GM21786 (cell line): ENCODE data around the gene ANK3.
A peak's percentile ranks its signal among the peaks of the same experiment; 100 is the strongest.

Experiments used
- ATAC-seq: cut with Tn5 transposase; IDR thresholded peaks from one replicate; pipeline ENCODE4 v1.9.1; 2021; ENCODE audit not compliant: unreplicated experiment

The ANK3 gene

DNA sequence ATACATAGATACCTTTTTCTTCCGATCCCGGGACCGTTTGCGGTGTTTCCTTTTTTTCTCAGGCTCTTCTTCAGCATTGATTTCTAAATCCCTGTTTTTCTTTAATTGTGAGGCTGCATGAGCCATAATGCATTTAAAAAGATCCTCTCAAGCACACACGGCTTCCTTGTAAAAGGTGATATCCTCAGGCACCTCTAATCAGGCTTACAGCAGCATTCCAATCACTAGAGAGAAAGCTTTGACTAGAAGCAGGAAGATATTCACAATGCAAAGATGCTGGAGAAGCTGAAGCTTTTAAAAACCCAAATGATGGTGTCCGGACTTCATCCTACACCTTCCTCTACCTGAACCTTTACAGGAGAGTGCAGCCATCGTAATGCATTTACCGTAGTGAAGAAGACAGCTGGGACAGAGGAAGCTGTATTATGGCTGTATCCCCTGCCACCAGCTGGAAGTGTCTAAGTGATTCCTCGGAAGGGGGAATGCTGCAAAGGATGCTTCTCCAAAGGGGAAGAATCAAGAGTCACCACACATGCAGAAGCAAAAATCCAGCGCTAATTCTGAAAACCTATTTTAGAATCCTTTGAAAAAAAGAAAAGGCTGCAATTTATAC, at the start of gene ANK3:
ANK3 (minus strand) TSS at position 463 of the 613 bp plus-strand sequence; CDS start at position 126, 337 bp downstream.
- ATAC-seq: no peak

DNA sequence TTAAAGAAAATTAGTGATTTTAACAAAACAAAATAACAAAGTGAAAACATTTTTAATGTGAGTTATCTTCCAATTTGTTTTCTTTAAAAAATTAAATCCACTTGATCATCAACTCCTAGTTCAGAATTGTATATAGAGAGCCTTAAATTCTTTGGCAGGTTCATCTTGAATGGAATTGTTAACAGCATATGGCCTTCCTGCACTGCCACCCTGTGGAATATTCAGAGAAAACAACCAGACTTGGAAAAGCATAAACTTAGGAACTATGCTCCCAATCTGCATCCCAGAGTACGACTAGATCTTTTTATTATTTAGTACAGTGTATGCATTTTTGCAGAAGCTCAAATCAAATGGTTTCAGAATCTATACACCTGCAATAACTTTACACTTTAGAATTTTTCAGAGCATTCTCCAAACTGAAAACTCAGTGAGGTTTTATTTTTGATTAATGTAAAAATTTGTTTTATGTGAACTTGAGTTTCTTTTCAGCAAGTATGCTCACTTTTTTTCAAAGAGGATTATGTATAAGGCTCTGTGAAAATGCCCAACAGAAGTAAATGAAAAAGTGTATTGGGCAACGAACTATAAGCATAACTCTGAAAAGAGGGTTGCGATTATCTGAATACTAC, 44.9 kb upstream of the ANK3 start:
- peak; percentile 53 for ATAC-seq

DNA sequence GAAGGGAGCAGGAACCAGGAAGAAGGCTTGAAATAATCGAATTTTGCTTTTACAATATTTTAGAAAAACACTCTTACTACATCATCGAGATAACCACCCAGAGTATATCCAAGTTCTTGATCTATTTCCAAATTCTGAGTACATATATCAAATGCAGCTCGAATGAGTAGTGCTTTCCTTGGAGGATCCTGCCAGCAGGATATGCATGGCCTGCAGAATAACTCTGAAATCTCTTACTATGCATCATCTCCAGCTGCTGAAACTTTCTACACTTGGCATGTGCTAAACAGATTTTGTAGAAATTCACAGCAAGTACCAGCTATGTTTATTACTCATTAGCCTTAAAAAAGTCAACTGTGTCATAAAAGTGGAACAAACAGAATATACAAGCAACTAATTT, 44.0 kb upstream of the ANK3 start:
- ATAC-seq: no peak

DNA sequence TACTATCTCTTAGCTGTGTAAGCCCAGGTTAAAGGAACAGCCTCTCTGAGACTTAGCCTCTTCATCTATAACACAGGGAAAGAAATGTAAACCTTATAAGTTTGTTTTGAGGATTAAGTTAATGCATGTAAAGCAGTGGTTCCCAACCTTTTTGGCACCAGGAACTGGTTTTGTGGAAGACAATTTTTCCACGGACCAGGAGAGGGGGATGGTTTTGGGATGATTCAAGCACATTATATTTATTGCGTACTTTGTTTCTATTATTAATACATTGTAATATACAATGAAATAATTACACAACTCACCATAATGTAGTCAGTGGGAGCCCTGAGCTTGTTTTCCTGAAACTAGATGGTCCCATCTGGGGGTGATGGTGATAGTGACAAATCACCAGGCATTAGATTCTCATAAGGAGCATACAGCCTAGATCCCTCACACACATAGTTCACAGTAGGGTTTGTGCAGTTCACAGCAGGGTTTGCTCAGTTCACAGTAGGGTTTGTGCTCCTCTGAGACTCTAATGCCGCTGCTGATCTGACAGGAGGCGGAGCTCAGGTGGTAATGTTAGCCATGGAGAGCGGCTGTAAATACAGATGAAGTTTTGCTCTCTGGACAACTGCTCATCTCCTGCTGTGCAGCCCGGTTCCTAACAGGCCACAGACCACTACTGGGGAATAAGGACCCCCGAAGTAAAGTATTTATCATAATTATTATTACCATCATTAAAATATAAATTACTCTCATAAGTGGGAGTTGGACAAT, 41.3 kb upstream of the ANK3 start:
- ATAC-seq: no peak

DNA sequence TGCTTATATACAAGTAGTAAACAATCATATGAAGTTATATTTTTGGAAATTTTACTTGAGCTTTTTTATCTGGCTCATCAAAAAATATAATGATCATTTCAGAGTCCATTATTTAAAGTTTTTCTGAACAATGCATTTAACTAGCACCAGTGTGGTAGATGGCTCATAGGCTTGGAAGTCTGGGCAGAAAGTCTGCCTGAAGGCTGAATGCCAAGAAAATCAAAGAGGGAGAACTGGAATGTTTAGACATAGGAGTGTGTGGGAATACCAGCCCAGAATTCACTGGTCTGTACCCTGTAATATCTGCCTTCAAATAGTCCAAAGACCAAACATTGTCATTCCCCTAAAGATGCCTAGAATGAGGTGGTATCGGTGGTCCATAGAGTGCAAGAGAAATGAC, 40.3 kb upstream of the ANK3 start:
- no peak for ATAC-seq

DNA sequence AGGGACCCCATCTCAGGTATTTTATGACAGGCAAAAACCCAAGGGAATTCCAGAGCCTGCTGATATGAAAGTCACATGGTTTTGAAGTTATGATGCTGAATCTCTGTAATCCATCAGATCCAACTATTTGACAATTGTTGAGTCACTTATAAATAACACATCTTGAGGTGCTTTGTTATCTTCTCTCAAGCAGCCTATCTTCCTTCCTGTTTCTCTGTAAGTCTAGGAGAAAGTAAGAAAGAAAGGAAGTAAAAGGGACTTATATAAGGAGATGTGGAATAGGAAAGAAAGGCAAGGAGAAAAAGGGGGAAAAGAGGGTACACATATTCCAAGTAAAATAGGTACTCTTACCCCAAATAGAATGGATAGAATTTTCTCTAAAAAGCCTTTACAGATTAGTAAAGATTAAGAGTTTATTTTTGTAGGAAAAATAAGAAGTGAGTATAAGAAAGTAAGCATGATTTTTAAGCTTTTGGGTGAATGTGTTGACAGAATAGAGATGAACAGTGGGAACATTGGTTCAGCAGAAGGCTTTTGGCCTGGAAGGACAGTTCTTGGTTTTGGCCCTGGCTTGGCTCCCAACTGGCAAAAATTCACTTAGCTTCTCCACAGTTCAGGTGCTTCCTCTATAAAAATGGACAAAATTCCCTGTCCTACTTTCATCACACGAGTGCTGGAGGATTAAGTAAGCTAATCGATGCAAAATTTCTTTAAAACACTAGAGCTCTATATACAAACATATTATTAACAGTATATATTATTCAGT, 39.6 kb upstream of the ANK3 start:
- no peak for ATAC-seq

DNA sequence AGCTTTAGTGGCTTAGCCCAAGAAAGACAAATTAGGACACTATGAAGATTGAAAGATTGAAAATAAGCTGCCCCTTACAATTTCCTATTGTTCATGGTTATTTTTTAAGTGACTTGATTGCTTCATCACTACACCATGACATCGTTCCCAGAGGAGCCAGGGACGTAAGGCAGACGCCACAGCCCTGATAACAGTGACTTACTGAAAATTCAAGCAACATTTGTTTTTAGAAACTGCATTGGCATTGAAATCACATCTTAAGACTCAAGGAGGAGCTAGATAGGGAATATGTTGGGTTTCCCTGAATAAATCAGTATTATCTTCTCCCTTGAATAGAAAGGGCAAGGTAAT, 38.7 kb upstream of the ANK3 start:
- ATAC-seq: no peak

DNA sequence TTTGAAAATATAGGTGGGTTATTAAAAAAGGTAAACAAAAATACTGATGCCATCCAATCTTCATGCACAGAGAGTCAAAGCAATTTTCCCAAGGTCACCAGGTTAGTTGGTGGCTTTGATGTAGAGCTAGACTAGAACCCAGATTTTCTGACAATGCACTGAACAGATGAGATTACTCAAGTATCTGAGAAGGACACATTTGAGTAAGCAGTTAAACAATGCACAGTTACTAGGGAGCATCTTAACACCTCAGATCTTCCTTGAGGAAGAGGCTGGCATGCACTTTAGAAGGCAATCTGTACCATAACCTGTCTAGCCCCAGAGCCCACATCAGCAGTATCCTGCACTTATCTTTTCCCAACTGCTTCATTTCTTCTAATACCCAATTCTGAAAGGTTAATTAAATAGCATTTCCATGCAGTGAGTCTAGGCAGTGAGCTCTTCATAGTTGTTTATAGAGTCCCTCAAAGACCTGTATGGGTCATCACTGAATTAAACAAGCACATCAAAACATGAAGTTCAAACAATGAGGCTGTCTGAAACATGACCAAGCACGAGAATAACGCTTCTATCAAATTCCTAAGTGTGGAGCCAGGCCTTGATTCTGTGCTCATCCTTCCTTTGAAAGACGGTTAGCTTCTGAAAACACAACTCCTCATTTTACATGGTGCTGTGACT, 38.2 kb upstream of the ANK3 start:
- no peak for ATAC-seq

DNA sequence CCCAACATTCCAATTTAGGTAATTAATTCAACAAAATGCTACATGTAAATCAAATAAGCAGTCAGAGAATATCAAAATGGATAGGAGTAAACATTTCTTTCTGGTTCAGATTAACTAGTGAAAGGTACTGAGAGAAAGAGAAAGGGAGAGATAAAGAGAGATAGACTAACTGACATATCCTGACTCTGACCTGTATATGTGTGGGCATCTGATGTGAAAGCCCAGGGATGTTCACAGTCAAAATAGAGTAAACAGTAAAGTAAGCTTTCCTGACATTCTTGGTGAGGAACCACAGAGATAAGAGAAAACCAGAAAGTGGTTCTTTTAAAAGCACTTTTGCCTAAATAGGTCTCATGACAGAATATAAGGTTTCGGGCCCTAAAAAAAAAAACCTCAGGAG, 37.5 kb upstream of the ANK3 start:
- no peak for ATAC-seq

DNA sequence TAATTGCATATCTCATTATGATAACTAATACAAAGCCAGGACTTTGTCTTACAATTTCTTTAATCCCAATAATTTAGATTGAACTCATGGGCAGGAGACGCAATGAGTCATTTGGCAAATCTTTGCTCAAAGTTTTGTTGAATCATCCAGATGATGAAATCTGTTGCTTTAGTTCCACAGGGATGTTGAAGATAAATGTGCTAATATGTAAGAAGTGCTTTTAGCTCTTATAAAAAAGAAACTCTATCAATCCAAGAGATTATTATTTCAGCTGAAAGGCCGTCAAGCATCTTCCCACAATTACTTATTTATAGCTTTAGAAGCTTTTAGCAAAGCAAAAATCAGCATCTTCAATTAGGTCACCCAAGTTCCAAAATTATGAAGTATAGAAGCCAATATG, 36.8 kb upstream of the ANK3 start:
- no peak for ATAC-seq

DNA sequence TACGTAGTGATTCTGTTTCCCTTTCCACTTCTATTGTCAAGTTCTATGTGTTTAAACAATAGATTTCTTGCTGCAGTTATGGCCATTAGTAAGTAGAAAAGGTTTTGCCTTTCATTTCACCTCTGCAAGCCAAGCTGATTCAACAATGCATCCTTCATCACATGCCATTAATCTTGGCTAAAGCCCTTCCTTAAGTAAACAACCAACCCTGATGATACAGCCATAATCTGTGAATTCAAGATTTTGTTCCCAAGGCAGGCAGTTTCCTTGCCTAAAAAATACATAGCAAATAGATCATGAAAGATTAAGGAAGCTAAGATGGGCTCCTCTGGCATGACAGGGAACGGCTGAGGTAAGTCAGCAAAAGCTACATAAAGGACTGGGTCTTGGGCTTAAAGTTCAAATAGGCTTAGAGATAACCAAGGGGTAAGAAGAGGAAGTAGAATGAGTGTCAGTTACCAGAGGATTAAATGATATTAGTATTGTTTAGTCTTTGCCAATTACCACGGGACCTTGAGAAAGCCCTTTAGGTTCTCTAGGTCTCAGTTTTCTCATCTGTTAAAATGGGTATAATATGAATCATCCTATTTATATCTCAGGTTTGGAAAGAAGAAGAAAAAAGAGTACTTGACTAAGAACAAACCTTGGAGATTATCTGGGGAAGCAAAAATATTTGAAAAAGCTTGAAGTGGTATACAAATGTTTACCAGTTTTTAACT, 35.9 kb upstream of the ANK3 start:
- no peak for ATAC-seq

DNA sequence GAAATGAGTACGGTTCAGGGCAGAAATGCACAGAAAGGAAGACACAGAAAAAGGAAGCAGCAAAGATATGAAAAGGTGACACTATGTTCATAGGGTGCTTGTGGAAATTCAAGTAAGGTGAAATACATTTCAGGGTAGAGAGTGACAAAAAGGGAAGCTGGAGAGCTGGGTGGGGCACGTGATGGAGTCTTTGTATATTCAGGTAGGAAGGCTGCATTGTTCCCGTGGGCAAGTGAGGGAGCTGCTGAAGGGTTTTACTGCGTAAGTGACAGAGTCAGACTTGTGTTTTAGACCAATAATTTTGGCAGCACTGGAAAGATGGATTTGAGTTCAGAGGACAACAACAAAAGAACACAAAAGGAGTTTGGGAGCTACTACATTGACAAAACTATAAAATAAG, 35.3 kb upstream of the ANK3 start:
- ATAC-seq: no peak

DNA sequence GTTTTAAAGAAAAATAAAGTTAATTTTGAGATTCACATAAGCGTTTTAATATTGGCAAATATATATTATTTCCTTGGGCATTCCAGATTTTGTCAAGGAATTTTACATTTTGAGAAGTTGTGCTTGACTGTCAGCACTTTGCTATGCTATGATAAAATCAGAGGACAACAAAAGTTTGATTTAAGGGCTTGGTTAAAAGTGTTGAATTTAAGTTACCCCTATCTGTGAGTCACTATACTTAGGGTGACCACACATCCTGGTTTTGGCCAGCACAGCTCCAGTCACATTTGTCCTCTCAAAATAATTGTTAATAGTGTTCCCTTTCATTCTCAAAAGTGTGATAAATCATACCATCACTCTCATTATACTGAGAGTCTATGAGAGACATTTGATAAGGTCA, 34.2 kb upstream of the ANK3 start:
- no peak for ATAC-seq

DNA sequence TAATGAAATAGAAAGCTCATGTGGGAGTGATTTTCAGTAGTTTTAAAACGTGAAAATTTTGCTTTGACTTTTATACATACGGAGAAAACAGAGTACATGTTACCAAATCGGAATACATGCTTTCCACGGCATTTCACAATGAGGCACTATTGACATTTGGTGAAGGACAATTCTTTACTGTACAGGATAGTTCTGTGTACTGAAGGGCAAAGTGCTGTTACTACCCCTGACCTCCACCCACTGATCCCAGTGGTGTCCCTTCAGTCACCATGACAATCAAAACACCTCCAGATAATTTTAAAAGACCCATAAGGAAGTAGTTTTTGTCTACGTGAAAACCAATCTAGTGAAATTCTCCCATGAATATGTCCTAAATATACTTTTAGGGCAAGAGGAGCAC, 33.1 kb upstream of the ANK3 start:
- no peak for ATAC-seq

DNA sequence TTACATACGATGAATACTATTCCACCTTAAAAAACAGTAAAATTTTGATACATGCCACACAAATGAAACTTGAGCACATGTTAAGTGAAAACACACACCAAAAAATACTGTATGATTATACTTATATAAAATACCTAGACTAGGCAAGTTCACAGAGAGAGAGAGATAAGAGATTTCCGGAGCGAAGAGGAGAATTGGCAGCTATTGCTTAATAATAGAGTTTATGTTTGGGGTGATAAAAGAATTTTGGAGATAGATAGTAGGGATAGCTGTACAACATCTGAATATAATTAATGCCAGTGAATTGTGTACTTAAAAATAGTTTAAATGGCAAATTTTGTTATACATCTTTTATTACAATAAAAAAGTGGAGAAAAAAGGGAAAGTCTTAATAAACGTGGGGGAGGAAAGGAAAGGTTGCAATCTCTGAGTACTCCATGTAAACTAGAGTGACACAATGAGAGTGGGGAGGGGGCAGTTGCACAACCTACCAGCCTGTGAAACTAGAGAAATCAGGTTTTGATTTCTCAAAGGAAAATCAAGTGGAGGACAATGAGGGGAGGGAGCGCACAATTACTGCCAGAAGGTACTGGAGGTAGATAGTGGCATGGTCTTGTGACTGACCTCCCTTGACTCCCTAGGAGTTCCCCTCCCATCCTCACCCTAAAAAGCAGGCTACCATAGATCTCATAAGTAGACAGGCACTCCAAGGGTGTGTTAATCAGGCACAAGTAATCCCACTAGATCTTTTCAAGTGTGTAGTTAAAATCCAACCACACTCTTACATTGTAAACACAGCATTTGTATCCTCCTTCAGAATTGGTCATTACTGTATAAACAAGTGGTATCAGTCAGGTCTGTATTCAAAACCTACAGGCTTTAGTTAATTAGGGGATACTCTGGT, 31.6 kb upstream of the ANK3 start:
- ATAC-seq: no peak

DNA sequence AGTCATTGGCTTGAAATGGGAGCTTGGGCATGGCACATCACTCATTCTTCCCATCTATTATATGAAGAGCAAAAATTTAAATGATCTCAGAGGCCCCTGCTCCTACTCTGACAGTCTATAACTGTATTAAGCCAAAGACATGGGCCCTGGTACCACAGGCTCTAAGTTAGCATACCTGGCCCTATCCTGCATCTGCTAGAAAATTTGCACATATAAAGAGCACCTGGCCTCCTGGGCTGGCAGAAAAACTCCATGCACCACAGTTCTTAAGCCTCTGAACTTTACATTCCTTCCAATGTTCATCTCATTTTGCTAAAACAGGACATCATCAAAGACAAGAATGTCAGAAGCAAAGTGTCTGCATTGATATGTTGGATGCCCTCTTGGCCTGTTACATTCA, 29.6 kb upstream of the ANK3 start:
- no peak for ATAC-seq

DNA sequence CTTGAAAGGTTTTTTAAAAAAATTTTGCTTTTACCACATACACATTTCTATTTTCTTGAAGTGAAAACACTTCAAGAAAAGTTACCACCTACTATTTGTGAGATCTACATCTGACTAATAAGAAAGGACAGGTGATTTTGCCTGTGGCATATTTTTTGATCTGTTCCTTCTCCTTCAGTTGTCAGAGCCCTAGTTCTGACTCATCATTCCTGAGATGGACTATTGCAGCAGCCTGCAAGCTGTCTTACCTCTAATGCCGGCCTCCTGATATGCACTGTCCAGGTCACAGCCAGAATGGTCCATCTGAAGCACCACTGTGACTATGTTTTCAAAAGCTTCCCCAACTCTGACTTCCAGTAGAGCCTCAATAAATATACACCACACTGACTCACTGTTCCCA, 28.2 kb upstream of the ANK3 start:
- ATAC-seq: no peak

DNA sequence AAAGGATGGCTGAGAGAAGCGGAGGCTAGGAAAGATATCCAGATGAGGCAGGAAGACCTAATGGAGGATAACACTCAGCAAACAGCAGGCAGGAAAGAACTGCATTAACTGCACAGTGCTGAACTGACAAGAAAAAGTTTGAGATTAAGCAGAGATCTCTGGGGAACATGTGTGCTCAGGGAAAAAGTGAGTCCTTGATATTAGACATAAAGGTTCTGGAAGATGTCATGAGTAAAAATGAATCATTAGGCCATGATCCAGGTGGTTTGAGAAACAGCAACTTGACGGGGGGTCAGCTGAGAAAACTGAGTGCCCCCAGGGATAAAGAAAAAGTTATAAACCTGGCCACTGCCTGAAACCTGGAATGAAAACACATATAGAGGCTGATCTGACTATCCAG, 27.3 kb upstream of the ANK3 start:
- no peak for ATAC-seq

DNA sequence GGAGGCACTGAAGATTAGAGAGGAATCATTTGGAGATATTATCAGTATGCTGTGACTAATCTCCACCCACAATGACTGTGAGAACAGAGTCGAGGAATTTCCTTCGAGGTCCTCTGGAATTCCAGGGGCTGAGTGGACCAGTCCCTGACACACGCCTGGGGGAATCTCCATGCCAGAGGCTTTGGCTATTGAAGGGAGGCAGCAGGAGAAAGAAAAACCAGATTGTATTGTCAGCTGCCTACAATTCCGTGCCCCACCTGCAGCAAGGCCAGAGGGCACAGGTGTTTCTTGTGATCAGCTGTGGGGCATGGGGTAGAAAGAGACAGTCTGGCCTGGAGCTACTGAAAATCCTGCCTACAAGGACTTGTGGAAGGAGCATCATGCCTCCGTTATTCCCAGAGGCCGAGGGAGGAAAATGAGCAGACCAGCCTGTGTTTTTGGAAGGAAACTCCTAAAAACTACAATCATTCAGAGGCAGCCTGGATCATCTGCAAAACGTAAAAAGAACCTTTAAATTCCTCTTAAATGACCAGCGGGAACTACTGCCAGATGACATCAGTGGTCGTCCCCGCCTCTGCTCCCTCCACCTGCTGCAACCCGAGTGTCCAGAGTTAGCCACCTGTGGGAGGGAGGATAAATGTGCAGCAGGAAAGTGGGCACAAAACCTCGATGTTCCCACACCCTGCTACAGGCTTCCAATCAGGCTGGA, 25.4 kb upstream of the ANK3 start:
- ATAC-seq: no peak
